Adrenal gland (tissue), 5 donors: ENCODE results near the gene UCP3.

Experiments used
- CTCF ChIP-seq, 6 experiments: fragments of 450-650 bp in 4 of 6; fragments of 200-600 bp in 2 of 6; sonication (generic) in 1 of 6; IDR thresholded peaks; 1 replicate in 5 of 6; 2 replicates in 1 of 6; pipeline versions ENCODE4 v1.5.1 to v1.8.0; 2016 to 2021; ENCODE audit warnings: antibody characterized with exemption in 6 of 6, mild to moderate bottlenecking in 2 of 6, moderate library complexity in 1 of 6
- POLR2A ChIP-seq, 2 donors: fragments of 450-650 bp; IDR thresholded peaks; one replicate each; pipeline ENCODE4 v1.6.1; 2017; ENCODE audit warnings: antibody characterized with exemption in 2 of 2, mild to moderate bottlenecking in 2 of 2, moderate library complexity in 1 of 2
- donor health status: DM: no; HTN: no; CAD: no.

DNA sequence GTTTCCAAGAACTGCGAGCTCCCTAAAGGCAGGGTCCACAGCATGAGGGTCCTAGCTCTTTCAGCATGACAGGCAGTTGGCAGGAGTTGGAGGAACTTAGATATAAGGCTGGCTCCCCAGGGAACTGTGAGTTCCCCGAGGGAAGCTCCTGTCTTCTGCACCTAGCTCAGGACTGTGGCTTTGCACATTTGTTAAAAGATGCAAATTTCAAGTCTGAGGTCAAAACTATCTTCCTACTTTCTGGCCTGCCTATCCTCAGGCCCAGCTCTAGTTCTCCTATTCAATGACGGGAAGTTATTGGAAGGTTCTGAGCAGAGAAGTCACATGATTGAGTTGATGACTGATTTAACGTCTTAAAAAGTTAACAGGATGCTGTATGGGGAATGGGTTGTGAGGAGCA is 11.7 kb upstream of the UCP3 start:
- TF ChIP-seq CTCF (IDR thresholded peaks at IDR 0.05) (no peak), POLR2A (IDR thresholded peaks at IDR 0.05) (no peak)
